DOHH2 (cell line): Measurements from ENCODE around the gene SEC22C.

ENCODE experiments used
- CTCF ChIP-seq: fragments of 200-600 bp; sonication (generic); IDR thresholded peaks from one replicate; pipeline ENCODE4 v1.5.1; 2014; ENCODE audit warnings: antibody characterized with exemption, mild to moderate bottlenecking, low read depth, low read length; ENCODE audit not compliant: poor library complexity, severe bottlenecking
- EZH2phosphoT487 ChIP-seq: fragments of 200-600 bp; sonication (generic); IDR thresholded peaks from 2 replicates; pipeline ENCODE4 v1.6.1; 2017; ENCODE audit warnings: borderline replicate concordance, mild to moderate bottlenecking, antibody characterized with exemption, low read length, moderate library complexity, mixed read lengths

- TF ChIP-seq CTCF (no peak), EZH2phosphoT487 (no peak)
Observed at GRCh38 chr3:42498791-42499477, 82.8 kb downstream of the SEC22C start.
